OCI-LY7 (cell line): ENCODE results near the gene UNC80. TPM values are rescaled to one million over a fixed set of nuclear protein-coding genes. Genes with fewer than 3 reads are reported as not detected.

Experiments used
- BruUV-seq: library from RNA; stranded (reverse); fragments of 400-500 nt; replicated peaks from 2 replicates; lab custom pipeline; 2021; lab: Mats Ljungman, UMichigan
- CTCF ChIA-PET: fragments of 300-600 bp; sonication (Branson Sonifier 250); formaldehyde crosslinking; loops from one replicate; lab custom pipeline; 2022; ENCODE audit warnings: antibody characterized with exemption; ENCODE audit not compliant: unreplicated experiment; lab: Charles Lee
- POLR2A ChIA-PET: fragments of 300-600 bp; sonication (Branson Sonifier 250); formaldehyde crosslinking; loops from one replicate; lab custom pipeline; 2022; ENCODE audit warnings: antibody characterized with exemption; lab: Charles Lee
- DNase-seq: peaks from one replicate; pipeline ENCODE4 v3.0.0-alpha.2; 2015; ENCODE audit warnings: low spot score
- H2AFZ ChIP-seq: fragments of 200-600 bp; sonication (generic), shearing (Covaris generic); 2 replicates; pipeline ENCODE4 v1.6.1; 2014; ENCODE audit warnings: mild to moderate bottlenecking, antibody characterized with exemption, low read length, moderate library complexity
- H3K27ac ChIP-seq: fragments of 200-600 bp; sonication (generic); 2 replicates; pipeline ENCODE4 v1.5.1; 2014; ENCODE audit warnings: mixed run types, low read depth, mild to moderate bottlenecking, moderate library complexity, low read length, inconsistent platforms; ENCODE audit not compliant: poor library complexity, severe bottlenecking
- H3K36me3 ChIP-seq: fragments of 200-600 bp; sonication (generic); 2 replicates; pipeline ENCODE4 v1.6.1; 2014; ENCODE audit warnings: mild to moderate bottlenecking, antibody characterized with exemption, low read length, moderate library complexity, mixed read lengths; ENCODE audit not compliant: insufficient read depth
- H3K4me1 ChIP-seq: fragments of 200-600 bp; sonication (generic); 2 replicates; pipeline ENCODE4 v1.5.1; 2014; ENCODE audit warnings: mild to moderate bottlenecking, low read length; ENCODE audit not compliant: insufficient read depth, poor library complexity, severe bottlenecking
- H3K4me2 ChIP-seq: fragments of 200-600 bp; sonication (generic); 2 replicates; pipeline ENCODE4 v1.6.1; 2014; ENCODE audit warnings: mild to moderate bottlenecking, low read length
- H3K4me3 ChIP-seq: fragments of 200-600 bp; sonication (generic); 2 replicates; pipeline ENCODE4 v1.5.1; 2014; ENCODE audit warnings: mild to moderate bottlenecking, low read depth, low read length; ENCODE audit not compliant: poor library complexity, severe bottlenecking
- H3K79me2 ChIP-seq: fragments of 200-600 bp; sonication (generic); 2 replicates; pipeline ENCODE4 v1.6.1; 2016; ENCODE audit warnings: low read depth, mild to moderate bottlenecking, low read length, moderate library complexity, mixed read lengths; ENCODE audit not compliant: insufficient read depth
- H3K9me2 ChIP-seq: fragments of 200-600 bp; sonication (generic); 2 replicates; pipeline ENCODE4 v1.6.1; 2016; ENCODE audit warnings: mild to moderate bottlenecking, low read length, mixed read lengths; ENCODE audit not compliant: insufficient read depth
- H3K9me3 ChIP-seq: fragments of 200-600 bp; sonication (generic); 2 replicates; pipeline ENCODE4 v1.6.1; 2014; ENCODE audit warnings: mild to moderate bottlenecking, mixed run types, low read length, mixed read lengths
- H4K20me1 ChIP-seq: fragments of 200-600 bp; sonication (generic); 2 replicates; pipeline ENCODE4 v1.6.1; 2014; ENCODE audit warnings: mild to moderate bottlenecking, antibody characterized with exemption, low read length, moderate library complexity, mixed read lengths; ENCODE audit not compliant: insufficient read depth
- CTCF ChIP-seq: fragments of 200-600 bp; sonication (generic); conservative IDR thresholded peaks from 2 replicates; pipeline ENCODE4 v1.5.1; 2014; ENCODE audit warnings: mild to moderate bottlenecking, antibody characterized with exemption, low read length, moderate library complexity, mixed read lengths
- EZH2phosphoT487 ChIP-seq: fragments of 200-600 bp; sonication (generic); IDR thresholded peaks from 2 replicates; pipeline ENCODE4 v1.6.1; 2018; ENCODE audit warnings: low read depth, borderline replicate concordance, mild to moderate bottlenecking, mixed run types, antibody characterized with exemption, low read length, moderate library complexity, mixed read lengths
- intact Hi-C: fragments of 100-400 bp; cut with micrococcal nuclease; formaldehyde crosslinking; loops from one replicate; pipeline ENCODE4 v1.10.0; 2022; ENCODE audit not compliant: unreplicated experiment
- total RNA-seq, 2 experiments: library from RNA; depleted of rRNA in 1 of 2; stranded (reverse); fragments of >200 nt in 1 of 2; shearing (Covaris generic) in 1 of 2; gene quantifications; 2 replicates each; pipeline ENCODE4 v1.2.3, GENCODE V29; 2014 to 2022

Gene UNC80
- total RNA-seq, 2 experiments from 2014 or later: not detected

- intact Hi-C loops: no loop called here
- H3K36me3 ChIP-seq: no peaks in the 10 kb centered on the region
- no peak overlapping the region for H3K4me3 ChIP-seq
- no peak overlapping the region for H3K27ac ChIP-seq
- POLR2A ChIA-PET: interaction anchor here (0.7 to 1.7 kb wide), 2 partner anchors 14 to 21 kb away, joined by 3 to 5 read pairs; no protein-coding TSS in a partner anchor
- H3K79me2 ChIP-seq: no peaks in the 10 kb centered on the region
- no peak overlapping the region for H3K4me2 ChIP-seq
- CTCF ChIA-PET: no interaction called here
- no peaks in the 10 kb centered on the region for H3K9me3 ChIP-seq
- BruUV-seq: no TSS peak
- no peaks in the 10 kb centered on the region for H3K9me2 ChIP-seq
- no peak for DNase-seq
- no peak overlapping the region for H2AFZ ChIP-seq
- H4K20me1 ChIP-seq: no peaks in the 10 kb centered on the region
- TF ChIP-seq CTCF (no peak), EZH2phosphoT487 (no peak)
- H3K4me1 ChIP-seq: no peaks in the 10 kb centered on the region
Measured at GRCh38 chr2:209984291-209984690, 212.7 kb downstream of the UNC80 start.

GRCh38 chr2:209985874-209986273 lies 214.2 kb downstream of the UNC80 start:
- H3K9me2 ChIP-seq: no peaks in the 10 kb centered on the region
- TF ChIP-seq CTCF (no peak), EZH2phosphoT487 (no peak)
- no peaks in the 10 kb centered on the region for H4K20me1 ChIP-seq
- CTCF ChIA-PET: no interaction called here
- no peak overlapping the region for H3K4me2 ChIP-seq
- H3K27ac ChIP-seq: no peak overlapping the region
- H3K9me3 ChIP-seq: no peaks in the 10 kb centered on the region
- no peaks in the 10 kb centered on the region for H3K4me1 ChIP-seq
- intact Hi-C loops: no loop called here
- POLR2A ChIA-PET: interaction anchor here (0.8 kb wide), 1 partner anchor 112 kb away, joined by 3 read pairs; no protein-coding TSS in a partner anchor
- no peak for DNase-seq
- H3K79me2 ChIP-seq: no peaks in the 10 kb centered on the region
- no TSS peak for BruUV-seq
- no peak overlapping the region for H3K4me3 ChIP-seq
- H3K36me3 ChIP-seq: no peaks in the 10 kb centered on the region
- H2AFZ ChIP-seq: 0 out of 2 replicates have a peak overlapping the region, but pooled peaks have one; percentile 20

- Histone ChIP-seq H3K27ac (no peak overlapping the region), H3K9me2 (no peaks in the 10 kb centered on the region), H3K36me3 (no peaks in the 10 kb centered on the region), H3K4me2 (no peak overlapping the region), H3K4me3 (no peak overlapping the region), H3K9me3 (no peaks in the 10 kb centered on the region), H3K4me1 (no peaks in the 10 kb centered on the region), H2AFZ (no peak overlapping the region), H4K20me1 (no peaks in the 10 kb centered on the region), H3K79me2 (no peaks in the 10 kb centered on the region)
- TF ChIP-seq EZH2phosphoT487 (no peak), CTCF (no peak)
- DNase-seq: no peak
- no TSS peak for BruUV-seq
- ChIA-PET CTCF (no interaction called here), POLR2A (interaction anchor here (0.8 kb wide), 1 partner anchor 112 kb away, joined by 3 read pairs; no protein-coding TSS in a partner anchor)
- intact Hi-C loops: no loop called here
Measured at GRCh38 chr2:209986415-209986814, 214.8 kb downstream of the UNC80 start.
